Glomerular endothelial cell (primary cell): ENCODE measurements around the gene CAPSL. TPM values are rescaled to one million over a fixed set of nuclear protein-coding genes. Genes with fewer than 3 reads are reported as not detected.
A peak's percentile ranks its signal among the peaks of the same experiment; 100 is the strongest.
"Not testable (repeated sequence)": the region's sequence is repeated elsewhere in the genome, so short reads cannot be mapped to it uniquely, and the experiment has no call there.

Experiments used
- DNase-seq: peaks from one replicate; pipeline ENCODE4 v3.0.0-alpha.2; 2011; ENCODE audit warnings: low read depth, low spot score; ENCODE audit errors: extremely low read depth
- total RNA-seq: library from RNA; depleted of rRNA; stranded (reverse); fragments of >200 nt; gene quantifications from 2 replicates; pipeline ENCODE4 v1.2.3, GENCODE V29; 2015

The CAPSL gene
- total RNA-seq, 1 donor from 2014 or later = not detected

DNA sequence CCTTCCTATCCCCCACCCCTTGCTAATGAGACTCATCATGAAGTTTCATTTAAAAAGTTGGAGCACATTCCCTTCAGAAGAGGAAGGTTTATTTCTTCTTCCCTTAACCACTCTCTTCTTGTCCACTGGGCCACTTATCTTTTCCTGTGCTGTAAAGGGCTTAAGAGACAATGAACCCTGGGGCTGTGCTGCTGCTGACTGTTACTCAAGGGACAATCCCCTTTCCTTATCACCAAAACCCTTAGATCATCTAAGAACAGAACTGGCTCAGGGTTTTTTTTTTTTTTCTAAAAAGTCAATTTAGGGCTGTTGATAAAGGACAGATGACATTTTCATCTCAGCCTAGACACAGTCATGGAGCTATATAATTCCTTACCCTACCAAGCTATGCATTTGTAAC, 29.6 kb downstream of the CAPSL start:
- DNase-seq = no peak

DNA sequence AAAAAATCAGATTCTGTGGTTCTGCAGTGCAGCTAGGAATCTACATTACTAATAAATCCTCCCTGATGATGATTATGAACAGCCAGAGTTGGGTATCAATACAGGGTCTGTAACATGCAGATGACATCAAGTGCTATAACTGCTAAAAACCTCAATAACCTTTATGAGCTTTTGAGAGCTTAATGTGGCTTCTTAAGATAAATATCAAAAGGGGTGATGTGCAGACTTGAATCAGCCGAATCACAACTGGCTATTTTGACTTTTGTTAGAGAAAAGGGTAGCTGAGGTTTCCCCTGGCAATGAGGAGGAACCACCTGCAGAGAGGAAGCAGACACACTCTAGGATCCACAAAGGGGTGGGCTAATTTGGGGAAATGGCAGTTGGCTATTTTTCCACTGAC, 30.2 kb downstream of the CAPSL start:
- DNase-seq = no peak

- no peak for DNase-seq
Observed at GRCh38 chr5:35904443-35905132, 33.8 kb downstream of the CAPSL start.

DNA sequence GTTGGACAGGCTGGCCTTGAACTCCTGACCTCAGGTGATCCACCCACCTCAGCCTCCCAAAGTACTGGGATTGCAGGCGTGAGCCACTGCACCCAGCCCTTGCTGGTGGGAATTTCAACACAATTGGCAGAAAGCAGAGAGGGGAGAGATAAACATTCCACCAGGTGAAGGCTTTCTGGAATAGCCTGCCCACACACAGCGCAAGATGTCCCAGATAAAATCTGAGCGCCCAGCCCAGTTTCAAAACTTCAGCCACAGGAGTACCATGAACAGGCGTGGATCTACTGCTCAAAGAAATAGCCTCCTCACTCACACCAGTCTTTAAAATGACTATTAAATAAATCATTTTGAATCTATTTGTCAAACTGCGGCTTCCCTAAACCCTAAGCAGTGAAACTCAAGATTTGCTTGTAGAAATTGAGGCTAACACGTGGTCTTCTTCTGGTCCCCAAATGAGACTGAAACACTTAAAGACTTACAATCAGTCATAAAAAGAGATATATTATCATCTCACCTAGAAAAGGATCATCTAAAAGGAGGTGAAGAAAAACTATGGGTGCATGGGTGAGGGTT, 34.7 kb downstream of the CAPSL start:
- no peak for DNase-seq

- DNase-seq = no peak
Observed at GRCh38 chr5:35902046-35902672, 36.3 kb downstream of the CAPSL start.

DNA sequence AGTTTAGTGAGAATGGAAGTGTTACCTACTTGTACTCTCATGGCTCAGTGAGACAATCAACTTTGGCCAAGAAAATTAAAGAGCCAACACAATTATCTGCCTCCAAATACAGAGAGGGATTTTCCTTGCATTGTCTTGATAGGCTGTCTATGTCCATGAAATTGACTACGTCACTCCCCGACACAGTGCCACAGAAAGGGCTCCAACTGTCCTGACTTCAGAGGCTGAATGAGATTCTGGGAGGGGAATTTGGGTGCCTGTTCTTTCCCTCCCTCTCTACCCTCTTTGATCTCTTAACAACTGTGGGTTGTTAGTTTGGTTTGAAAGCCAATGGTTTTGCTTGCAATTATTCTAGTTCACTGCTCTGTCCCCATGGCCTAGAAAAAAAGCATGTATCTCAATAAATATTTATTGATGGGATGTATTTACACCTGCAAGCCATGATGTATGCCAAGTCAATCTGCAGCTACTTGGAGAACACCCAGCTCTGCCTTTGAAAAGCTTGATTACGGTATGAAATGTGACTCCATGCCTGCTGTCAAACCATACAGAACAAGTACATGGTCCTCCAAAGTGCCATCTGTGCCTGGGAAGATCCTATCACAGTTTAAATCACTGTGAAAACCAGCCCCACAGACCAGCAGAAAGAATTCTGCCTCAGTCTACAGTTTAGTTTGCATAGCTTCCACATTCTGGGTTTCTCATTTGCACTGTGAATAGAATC, 37.3 kb downstream of the CAPSL start:
- DNase-seq = no peak

DNA sequence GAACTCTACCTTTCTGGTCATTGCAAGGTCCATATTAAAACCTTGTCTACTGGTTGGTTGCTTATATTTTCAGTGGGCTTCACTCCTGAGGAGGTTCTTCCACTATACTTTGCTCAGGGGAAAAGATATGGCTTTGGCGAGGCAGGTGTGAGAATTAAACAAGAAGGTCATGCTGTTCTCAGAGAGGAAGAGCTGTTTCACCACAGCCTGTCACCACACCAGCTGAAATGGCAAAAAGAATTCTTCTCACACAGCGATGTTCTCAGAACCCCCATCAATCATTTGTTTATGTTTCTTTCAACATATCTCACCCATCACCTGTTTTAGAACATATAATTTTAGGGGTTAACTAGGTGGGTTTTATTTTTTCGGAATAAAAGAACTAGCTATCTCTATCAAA, 38.6 kb downstream of the CAPSL start:
- no peak for DNase-seq

- DNase-seq = no peak
Observed at GRCh38 chr5:35898952-35899660, 39.3 kb downstream of the CAPSL start.

GRCh38 chr5:35894131-35894530, 44.3 kb downstream of the CAPSL start:
- no peak for DNase-seq

DNA sequence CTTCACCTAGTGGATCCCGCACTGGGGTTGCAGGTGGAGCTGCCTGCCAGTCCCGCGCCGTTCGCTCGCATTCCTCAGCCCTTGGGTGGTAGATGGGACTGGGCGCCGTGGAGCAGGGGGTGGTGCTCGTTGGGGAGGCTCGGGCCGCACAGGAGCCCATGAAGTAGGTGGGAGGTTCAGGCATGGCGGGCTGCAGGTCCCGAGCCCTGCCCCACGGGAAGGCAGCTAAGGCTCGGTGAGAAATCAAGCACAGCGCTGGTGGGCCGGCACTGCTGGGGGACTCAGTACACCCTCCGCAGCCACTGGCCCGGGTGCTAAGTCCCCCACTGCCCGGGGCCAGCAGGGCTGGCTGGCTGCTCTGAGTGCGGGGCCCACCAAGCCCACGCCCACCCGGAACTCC, 45.6 kb downstream of the CAPSL start:
- DNase-seq = not testable (repeated sequence)

- no peak for DNase-seq
Observed at GRCh38 chr5:35890021-35891020, 48.1 kb downstream of the CAPSL start.

GRCh38 chr5:35887321-35888100, 50.9 kb downstream of the CAPSL start:
- no peak for DNase-seq

GRCh38 chr5:35886381-35886780, 52.0 kb downstream of the CAPSL start:
- DNase-seq = no peak

- no peak for DNase-seq
Observed at GRCh38 chr5:35884773-35885172, 53.6 kb downstream of the CAPSL start.

DNA sequence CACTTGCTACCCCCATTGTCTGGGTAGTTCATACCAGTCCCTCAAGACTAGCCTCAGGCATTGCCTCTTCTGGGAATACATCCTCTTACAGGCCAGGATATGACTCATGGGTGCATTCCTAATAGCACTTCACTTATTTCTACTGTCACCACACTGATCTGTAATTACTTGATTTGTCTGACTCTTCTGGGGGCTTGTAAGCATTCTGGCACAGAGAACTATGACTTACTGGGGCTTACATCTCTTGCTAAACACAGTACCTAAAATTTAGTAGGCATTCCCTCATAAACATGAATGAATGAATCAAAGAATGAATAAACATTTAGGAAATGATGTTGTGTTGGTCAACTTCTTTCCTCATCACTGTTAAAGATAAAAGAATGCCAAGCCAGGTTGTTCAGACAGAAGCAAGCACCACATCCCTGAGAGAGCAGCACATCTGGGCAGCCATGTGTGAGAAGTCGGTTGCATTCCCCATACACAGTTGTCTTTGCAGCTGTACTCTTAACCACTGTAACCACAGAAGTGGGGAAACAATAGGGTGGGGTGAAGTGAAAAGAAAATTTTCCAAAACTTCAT, 54.1 kb downstream of the CAPSL start:
- peak; percentile 20 for DNase-seq

DNA sequence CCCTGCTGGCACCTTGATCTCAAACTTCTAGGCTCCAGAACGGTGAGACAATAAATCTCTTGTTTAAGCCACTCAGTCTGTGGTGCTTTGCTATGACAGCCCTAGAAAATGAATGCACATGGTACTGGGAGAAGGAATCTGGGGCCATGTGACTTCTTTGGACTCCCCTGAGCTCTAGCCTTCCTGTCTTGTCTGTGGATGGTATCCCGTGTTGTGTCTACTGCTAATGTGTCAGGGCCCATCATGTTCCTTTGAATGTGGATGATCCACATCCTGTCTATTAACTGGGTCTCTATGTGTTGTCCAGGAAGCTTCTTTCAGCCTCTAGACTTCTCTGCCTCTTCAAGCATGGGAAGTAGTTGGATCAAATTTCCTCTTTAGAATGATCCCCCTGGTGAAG, 56.7 kb downstream of the CAPSL start:
- DNase-seq = no peak

GRCh38 chr5:35880156-35880555, 58.3 kb downstream of the CAPSL start:
- no peak for DNase-seq

DNA sequence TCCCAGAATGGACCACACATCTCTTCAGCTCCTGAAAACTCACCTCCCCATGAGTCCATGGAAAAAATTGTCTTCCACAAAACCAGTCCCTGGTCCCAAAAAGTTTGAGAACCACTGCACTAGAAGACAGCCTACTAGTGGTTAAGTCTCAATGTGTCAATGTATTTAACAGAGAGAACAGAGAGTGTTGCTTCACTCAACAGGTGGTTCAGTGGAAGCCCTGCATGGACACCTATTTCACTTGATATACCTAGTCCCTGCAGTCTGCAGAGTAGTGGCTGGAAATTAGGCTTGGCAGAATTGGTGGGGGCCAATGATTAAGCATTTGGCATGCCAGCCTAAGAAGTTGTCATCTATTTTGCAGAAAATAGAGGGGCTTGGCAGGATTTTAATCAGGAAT, 58.8 kb downstream of the CAPSL start:
- no peak for DNase-seq

DNA sequence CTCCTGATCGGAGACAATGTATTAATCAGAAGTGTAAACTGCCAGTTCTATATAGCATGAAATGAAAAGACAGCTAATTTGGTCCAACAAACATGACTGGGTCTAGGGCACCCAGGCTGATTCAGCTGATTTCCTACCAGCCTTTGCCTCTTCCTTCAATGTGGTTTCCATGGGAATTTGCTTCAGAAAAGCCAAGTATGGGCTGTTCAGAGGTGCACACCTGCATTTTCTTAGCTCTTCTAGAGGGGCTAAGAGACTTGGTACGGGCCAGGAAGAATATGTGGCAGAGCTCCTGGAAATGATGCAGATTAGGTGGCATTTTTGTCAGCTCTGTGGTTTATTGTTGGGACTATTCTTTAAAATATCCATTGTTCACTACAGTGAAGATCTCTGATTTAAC, 59.3 kb downstream of the CAPSL start:
- no peak for DNase-seq
